Measurements from ENCODE around the gene MOB3A. TPM values are rescaled to one million over a fixed set of nuclear protein-coding genes. Genes with fewer than 3 reads are reported as not detected.
A peak's percentile ranks its signal among the peaks of the same experiment; 100 is the strongest.

The MOB3A gene
- total RNA-seq, 1 donor: 34.0 TPM

DNA sequence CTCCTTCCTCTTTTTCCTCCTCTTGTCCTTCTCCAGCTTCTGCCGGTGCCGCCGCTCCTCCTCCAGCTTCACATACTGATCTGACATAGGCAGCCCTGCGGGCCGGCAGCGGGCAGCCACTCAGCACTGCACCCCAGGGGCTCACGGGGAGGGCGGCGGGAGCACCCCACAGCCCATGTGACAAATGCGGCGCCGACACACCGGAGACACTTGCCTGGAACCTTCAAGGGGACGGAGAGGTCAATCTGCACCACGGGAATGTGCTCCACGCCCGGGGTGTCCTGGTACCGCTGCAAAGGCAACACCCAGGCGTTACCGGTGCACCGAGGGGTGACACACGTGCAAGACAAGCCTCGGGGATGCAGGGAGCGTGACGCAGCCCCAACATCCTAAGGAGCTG, 19.2 kb upstream of the MOB3A start:
- Histone ChIP-seq H3K4me3 (ENCODE audit: insufficient read depth, low read length) (no peak overlapping the region), H3K27me3 (ENCODE audit: insufficient read depth, low read length) (no peaks in the 10 kb centered on the region), H3K36me3 (ENCODE audit: insufficient read depth, low read length) (peaks cover 84% of the 10 kb centered on the region), H3K79me2 (ENCODE audit: insufficient read depth, low read length) (peaks cover 21% of the 10 kb centered on the region), H3K4me2 (ENCODE audit: insufficient read depth, low read length) (no peak overlapping the region), H2AFZ (ENCODE audit: low read length) (no peak overlapping the region), H3K27ac (ENCODE audit: low read depth, low read length) (no peak overlapping the region), H3K9me3 (ENCODE audit: low read depth, low read length) (no peaks in the 10 kb centered on the region), H3K4me1 (ENCODE audit: insufficient read depth, low read length) (peaks cover 8% of the 10 kb centered on the region), H4K20me1 (ENCODE audit: insufficient read depth, low read length) (peaks cover 37% of the 10 kb centered on the region)
- DNase-seq (ENCODE audit: insufficient read length, low spot score, missing footprints): no peak
- TF ChIP-seq, protein P1, sequence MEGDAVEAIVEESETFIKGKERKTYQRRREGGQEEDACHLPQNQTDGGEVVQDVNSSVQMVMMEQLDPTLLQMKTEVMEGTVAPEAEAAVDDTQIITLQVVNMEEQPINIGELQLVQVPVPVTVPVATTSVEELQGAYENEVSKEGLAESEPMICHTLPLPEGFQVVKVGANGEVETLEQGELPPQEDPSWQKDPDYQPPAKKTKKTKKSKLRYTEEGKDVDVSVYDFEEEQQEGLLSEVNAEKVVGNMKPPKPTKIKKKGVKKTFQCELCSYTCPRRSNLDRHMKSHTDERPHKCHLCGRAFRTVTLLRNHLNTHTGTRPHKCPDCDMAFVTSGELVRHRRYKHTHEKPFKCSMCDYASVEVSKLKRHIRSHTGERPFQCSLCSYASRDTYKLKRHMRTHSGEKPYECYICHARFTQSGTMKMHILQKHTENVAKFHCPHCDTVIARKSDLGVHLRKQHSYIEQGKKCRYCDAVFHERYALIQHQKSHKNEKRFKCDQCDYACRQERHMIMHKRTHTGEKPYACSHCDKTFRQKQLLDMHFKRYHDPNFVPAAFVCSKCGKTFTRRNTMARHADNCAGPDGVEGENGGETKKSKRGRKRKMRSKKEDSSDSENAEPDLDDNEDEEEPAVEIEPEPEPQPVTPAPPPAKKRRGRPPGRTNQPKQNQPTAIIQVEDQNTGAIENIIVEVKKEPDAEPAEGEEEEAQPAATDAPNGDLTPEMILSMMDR (IDR thresholded peaks at IDR 0.05; ENCODE audit: extremely low read depth, low read depth, low read length): no peak

DNA sequence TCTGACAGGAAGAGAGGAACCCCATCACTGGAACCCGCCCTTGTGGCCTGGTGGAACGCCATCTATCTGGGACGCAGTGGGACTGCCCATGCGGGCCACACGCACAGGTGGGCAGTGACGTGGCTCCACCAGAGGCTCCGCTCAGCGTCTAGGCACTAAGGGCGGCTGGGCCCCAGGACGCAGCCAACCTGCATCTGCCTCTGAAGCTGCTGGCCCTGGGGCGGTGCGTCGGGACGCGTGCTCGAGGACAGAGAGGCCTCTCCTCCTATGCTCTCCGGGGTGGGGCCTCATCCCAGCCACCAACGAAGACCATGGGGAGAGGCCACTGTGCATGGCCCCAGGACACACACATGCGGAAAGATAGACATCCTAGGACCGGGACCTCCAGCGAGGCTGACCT, 18.7 kb upstream of the MOB3A start:
- TF ChIP-seq, protein P1 (IDR thresholded peaks at IDR 0.05; ENCODE audit: extremely low read depth, low read depth, low read length): no peak
- Histone ChIP-seq H4K20me1 (ENCODE audit: insufficient read depth, low read length) (peaks cover 37% of the 10 kb centered on the region), H3K4me3 (ENCODE audit: insufficient read depth, low read length) (no peak overlapping the region), H3K4me2 (ENCODE audit: insufficient read depth, low read length) (no peak overlapping the region), H2AFZ (ENCODE audit: low read length) (no peak overlapping the region), H3K9me3 (ENCODE audit: low read depth, low read length) (no peaks in the 10 kb centered on the region), H3K36me3 (ENCODE audit: insufficient read depth, low read length) (peaks cover 86% of the 10 kb centered on the region), H3K27me3 (ENCODE audit: insufficient read depth, low read length) (no peaks in the 10 kb centered on the region), H3K4me1 (ENCODE audit: insufficient read depth, low read length) (peaks cover 8% of the 10 kb centered on the region), H3K27ac (ENCODE audit: low read depth, low read length) (no peak overlapping the region), H3K79me2 (ENCODE audit: insufficient read depth, low read length) (peaks cover 21% of the 10 kb centered on the region)
- no peak for DNase-seq (ENCODE audit: insufficient read length, low spot score, missing footprints)

DNA sequence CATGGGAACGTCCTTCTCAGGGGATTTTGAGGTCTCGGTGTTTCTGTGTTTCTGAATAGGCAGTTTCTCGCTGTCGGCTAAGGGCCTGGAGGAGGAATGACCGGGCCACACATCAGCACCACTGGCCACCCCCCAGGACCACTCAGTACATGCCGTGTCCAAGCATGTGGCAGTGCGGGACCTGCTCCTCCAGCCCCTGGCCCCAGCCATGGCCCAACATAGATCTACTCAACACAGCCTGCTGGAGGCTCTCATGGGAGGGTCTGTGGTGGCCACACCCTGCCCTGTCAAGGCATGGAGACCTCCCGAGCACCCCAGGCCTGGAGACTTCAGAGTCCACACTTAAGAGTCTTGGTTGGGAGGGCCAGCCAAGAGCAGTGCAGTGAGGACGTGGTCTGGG, 18.1 kb upstream of the MOB3A start:
- Histone ChIP-seq H3K79me2 (ENCODE audit: insufficient read depth, low read length) (peaks cover 21% of the 10 kb centered on the region), H3K9me3 (ENCODE audit: low read depth, low read length) (no peaks in the 10 kb centered on the region), H3K4me1 (ENCODE audit: insufficient read depth, low read length) (peaks cover 8% of the 10 kb centered on the region), H3K4me3 (ENCODE audit: insufficient read depth, low read length) (no peak overlapping the region), H3K27ac (ENCODE audit: low read depth, low read length) (no peak overlapping the region), H4K20me1 (ENCODE audit: insufficient read depth, low read length) (peaks cover 40% of the 10 kb centered on the region), H3K4me2 (ENCODE audit: insufficient read depth, low read length) (no peak overlapping the region), H3K27me3 (ENCODE audit: insufficient read depth, low read length) (no peaks in the 10 kb centered on the region), H3K36me3 (ENCODE audit: insufficient read depth, low read length) (peaks cover 90% of the 10 kb centered on the region), H2AFZ (ENCODE audit: low read length) (no peak overlapping the region)
- TF ChIP-seq, protein P1 (IDR thresholded peaks at IDR 0.05; ENCODE audit: extremely low read depth, low read depth, low read length): no peak
- no peak for DNase-seq (ENCODE audit: insufficient read length, low spot score, missing footprints)

DNA sequence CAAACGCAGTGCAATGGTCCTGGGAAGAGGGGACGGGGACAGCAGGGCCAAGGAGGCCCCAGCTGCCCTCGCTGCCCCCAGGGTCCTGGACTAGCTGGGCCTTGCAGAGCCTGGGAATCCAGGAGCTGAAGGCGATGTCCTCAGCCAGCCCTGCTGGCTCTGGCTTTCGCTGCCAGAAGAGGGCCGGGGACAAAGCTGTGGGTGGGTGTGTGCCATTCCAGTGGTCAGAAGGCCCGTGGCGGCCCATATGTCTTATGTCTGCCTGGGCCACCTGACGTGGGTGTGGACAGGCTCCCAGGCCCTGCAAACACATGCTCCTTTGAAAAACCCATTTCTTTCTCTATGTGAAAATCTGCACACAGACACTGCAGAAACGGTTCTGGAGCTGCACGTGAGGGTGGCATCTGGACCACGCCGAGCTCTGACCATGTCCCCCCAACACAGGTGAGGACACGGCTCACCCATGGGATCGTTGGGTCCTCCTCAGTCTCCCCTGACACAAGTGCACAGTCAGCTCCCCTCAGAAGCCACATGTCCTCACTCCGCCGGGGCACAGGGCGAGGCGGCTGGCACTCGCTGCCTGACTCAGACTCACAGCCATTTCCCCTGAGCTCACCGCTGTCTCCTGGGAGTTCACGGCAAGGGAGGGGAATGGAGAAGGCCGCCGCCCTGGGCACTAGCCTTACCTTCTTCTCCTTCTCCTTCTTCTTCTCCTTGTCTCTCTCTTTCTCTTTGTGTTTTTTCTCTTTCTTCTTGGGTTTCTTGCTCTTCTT, 17.5 kb upstream of the MOB3A start:
- H2AFZ ChIP-seq (ENCODE audit: low read length): no peak overlapping the region
- peak; percentile 99 for DNase-seq (ENCODE audit: insufficient read length, low spot score, missing footprints)
- TF ChIP-seq, protein P1 (IDR thresholded peaks at IDR 0.05; ENCODE audit: extremely low read depth, low read depth, low read length): no peak
- no peaks in the 10 kb centered on the region for H3K9me3 ChIP-seq (ENCODE audit: low read depth, low read length)
- H3K4me1 ChIP-seq (ENCODE audit: insufficient read depth, low read length): peaks cover 8% of the 10 kb centered on the region
- H3K79me2 ChIP-seq (ENCODE audit: insufficient read depth, low read length): peaks cover 19% of the 10 kb centered on the region
- peaks cover 40% of the 10 kb centered on the region for H4K20me1 ChIP-seq (ENCODE audit: insufficient read depth, low read length)
- H3K36me3 ChIP-seq (ENCODE audit: insufficient read depth, low read length): peaks cover 91% of the 10 kb centered on the region
- H3K27ac ChIP-seq (ENCODE audit: low read depth, low read length): peak overlapping the region; percentile 12
- H3K27me3 ChIP-seq (ENCODE audit: insufficient read depth, low read length): no peaks in the 10 kb centered on the region
- H3K4me3 ChIP-seq (ENCODE audit: insufficient read depth, low read length): no peak overlapping the region
- no peak overlapping the region for H3K4me2 ChIP-seq (ENCODE audit: insufficient read depth, low read length)
